ENCODE results near the gene ZBTB49. TPM values are rescaled to one million over a fixed set of nuclear protein-coding genes. Genes with fewer than 3 reads are reported as not detected.
A peak's percentile ranks its signal among the peaks of the same experiment; 100 is the strongest.

The ZBTB49 gene
- total and polyA plus RNA-seq, 2 of the 13 experiments (the other 11 are each of a cell fraction or from before 2014, with no cell fraction given), result 3.3 to 4.3 TPM

DNA sequence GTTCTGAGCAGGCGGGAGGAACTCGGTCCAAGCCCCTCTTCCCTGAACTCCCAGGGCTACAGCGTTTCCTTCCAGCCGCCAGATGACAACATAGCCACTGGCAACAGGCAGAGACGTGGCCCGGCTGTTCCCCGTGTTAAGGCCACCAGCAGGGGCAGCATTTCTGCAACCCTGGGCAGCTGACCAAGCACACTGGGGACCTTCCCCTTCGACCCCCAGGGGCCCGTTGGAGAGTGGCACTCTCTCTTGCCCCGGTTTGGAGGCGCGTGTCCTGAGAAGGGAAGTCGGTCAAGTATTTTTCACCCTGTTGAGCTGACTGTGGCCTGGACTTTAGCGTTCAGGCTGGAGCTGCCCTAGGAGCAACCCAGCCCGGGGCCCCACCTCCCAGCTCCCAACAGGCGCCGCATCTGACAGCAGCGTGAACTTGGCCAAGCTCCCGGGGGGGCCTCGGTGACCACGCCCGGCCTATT is 37.6 kb downstream of the ZBTB49 start:
- Histone ChIP-seq H3K9me3 (ENCODE audit: low read length) (no peaks in the 10 kb centered on the region), H2AFZ (ENCODE audit: low read length) (peak overlapping the region; percentile 82), H3K9ac (ENCODE audit: insufficient read depth, low read depth, low read length) (peak overlapping the region; percentile 27), H3K36me3 (replicated peaks in 1 of 2; ENCODE audit: control insufficient read depth in 1 of 2, insufficient read depth in 2 of 2, low read length in 2 of 2) (no peaks in the 10 kb centered on the region), H4K20me1 (ENCODE audit: insufficient read depth, low read length) (no peaks in the 10 kb centered on the region), H3K27ac (ENCODE audit: extremely low read length, insufficient read depth, low read length) (no peak overlapping the region), H3K4me1 (ENCODE audit: insufficient read depth, low read length) (peaks cover 47% of the 10 kb centered on the region), H3K79me2 (ENCODE audit: insufficient read depth, low read length) (no peaks in the 10 kb centered on the region), H3K4me2 (ENCODE audit: low read depth, low read length) (peak overlapping the region; percentile 69), H3K4me3 (replicated peaks in 1 of 3; ENCODE audit: insufficient read depth in 1 of 3, low read depth in 2 of 3, low read length in 3 of 3) (peak overlapping the region; percentile 4 to 63 (median 44); a peak in 5 of 6 replicates), H3K27me3 (ENCODE audit: control insufficient read depth in 1 of 2, insufficient read depth in 2 of 2, low read length in 2 of 2) (no peaks in the 10 kb centered on the region)
- in situ Hi-C loops (cut with HindIII; ENCODE audit: extremely low pct_ligation_motif_present, low pct_unique_long_range_greater_than_20kb) (loop anchor here (5.0 kb wide), 1 partner anchor 35 kb away; the partner anchor contains the start of genes LYAR and ZBTB49), intact Hi-C loops (cut with micrococcal nuclease; ENCODE audit: unreplicated experiment) (no loop called here)
- CTCF ChIA-PET (ENCODE audit: low intra/inter-chr PET ratio, low total read pairs), result no interaction called here
- peak; percentile 97 for ATAC-seq
- no TSS peak for BruUV-seq (replicated peaks)
- FAIRE-seq, result peak; percentile 65
- peak; percentile 62 for DNase-seq (ENCODE audit: low spot score)
- POLR2A ChIA-PET, result interaction anchor here (1.4 kb wide), 1 partner anchor 68 kb away, joined by 4 read pairs; no protein-coding TSS in a partner anchor
- WGBS (ENCODE audit: low lambda C conversion rate), result 15% methylated on average over 12 of the region's 22 CpGs
- TF ChIP-seq ATF5 (CRISPR knock-in tag; IDR thresholded peaks at IDR 0.05; ENCODE audit: low read depth) (no peak), PTBP1 (IDR thresholded peaks at IDR 0.05; ENCODE audit: low read depth, low read length, poor library complexity, severe bottlenecking) (no peak), ZNF713 (CRISPR knock-in tag; IDR thresholded peaks at IDR 0.05) (peak; percentile 89; the same call in 1 of the 2 replicates), NFE2L1 (CRISPR knock-in tag; IDR thresholded peaks at IDR 0.05; ENCODE audit: borderline replicate concordance) (no peak), RFX1 (IDR thresholded peaks at IDR 0.05) (no peak), ARID4A (CRISPR knock-in tag; IDR thresholded peaks at IDR 0.05; ENCODE audit: borderline replicate concordance) (peak; percentile 57; the same call in 1 of the 2 replicates), HMGXB3 (CRISPR knock-in tag; IDR thresholded peaks at IDR 0.05; ENCODE audit: borderline replicate concordance) (peak; percentile 28; the same call in 1 of the 2 replicates), BHLHE40 (IDR thresholded peaks at IDR 0.05; ENCODE audit: low read length) (peak; percentile 47; the same call in 1 of the 2 replicates), ZNF230 (CRISPR knock-in tag; IDR thresholded peaks at IDR 0.05) (no peak), ZNF614 (CRISPR knock-in tag; IDR thresholded peaks at IDR 0.05; ENCODE audit: borderline replicate concordance) (0 out of 2 replicates have a peak, but pooled peaks have one; percentile 24), KDM2A (CRISPR knock-in tag; IDR thresholded peaks at IDR 0.05; ENCODE audit: borderline replicate concordance, low read depth) (peak; percentile 65; the same call in 1 of the 2 replicates)
- TF ChIP-seq, protein P1, sequence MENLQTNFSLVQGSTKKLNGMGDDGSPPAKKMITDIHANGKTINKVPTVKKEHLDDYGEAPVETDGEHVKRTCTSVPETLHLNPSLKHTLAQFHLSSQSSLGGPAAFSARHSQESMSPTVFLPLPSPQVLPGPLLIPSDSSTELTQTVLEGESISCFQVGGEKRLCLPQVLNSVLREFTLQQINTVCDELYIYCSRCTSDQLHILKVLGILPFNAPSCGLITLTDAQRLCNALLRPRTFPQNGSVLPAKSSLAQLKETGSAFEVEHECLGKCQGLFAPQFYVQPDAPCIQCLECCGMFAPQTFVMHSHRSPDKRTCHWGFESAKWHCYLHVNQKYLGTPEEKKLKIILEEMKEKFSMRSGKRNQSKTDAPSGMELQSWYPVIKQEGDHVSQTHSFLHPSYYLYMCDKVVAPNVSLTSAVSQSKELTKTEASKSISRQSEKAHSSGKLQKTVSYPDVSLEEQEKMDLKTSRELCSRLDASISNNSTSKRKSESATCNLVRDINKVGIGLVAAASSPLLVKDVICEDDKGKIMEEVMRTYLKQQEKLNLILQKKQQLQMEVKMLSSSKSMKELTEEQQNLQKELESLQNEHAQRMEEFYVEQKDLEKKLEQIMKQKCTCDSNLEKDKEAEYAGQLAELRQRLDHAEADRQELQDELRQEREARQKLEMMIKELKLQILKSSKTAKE (CRISPR knock-in tag; IDR thresholded peaks at IDR 0.05; ENCODE audit: borderline replicate concordance), result no peak
